ENCODE results near the gene CEP104. TPM values are rescaled to one million over a fixed set of nuclear protein-coding genes. Genes with fewer than 3 reads are reported as not detected.

Gene CEP104
- total RNA-seq, 1 experiment from 2014 or later = 34.5 TPM

- Histone ChIP-seq H2BK120ac (ENCODE audit: low read depth, low read length, poor library complexity, severe bottlenecking) (no peak overlapping the region), H3K56ac (ENCODE audit: insufficient read length, low read depth, low read length) (no peak overlapping the region), H3K18ac (ENCODE audit: insufficient read length, low read depth, low read length) (no peak overlapping the region), H2BK15ac (ENCODE audit: low read depth, low read length) (no peak overlapping the region), H4K8ac (replicated peaks; ENCODE audit: insufficient read length, low read depth, low read length) (no peak overlapping the region), H3K79me2 (ENCODE audit: insufficient read depth, low read length) (no peaks in the 10 kb centered on the region), H3K4me1 (ENCODE audit: insufficient read depth, low read length) (no peaks in the 10 kb centered on the region), H4K91ac (ENCODE audit: insufficient read length, low read depth, low read length) (no peak overlapping the region), H2AFZ (ENCODE audit: low read length) (no peak overlapping the region), H4K5ac (ENCODE audit: insufficient read length, low read depth, low read length) (no peak overlapping the region), H2BK5ac (ENCODE audit: insufficient read length, low read length) (no peak overlapping the region), H2BK20ac (ENCODE audit: low read depth, low read length, poor library complexity, severe bottlenecking) (no peak overlapping the region), H3K79me1 (ENCODE audit: insufficient read depth, low read depth, low read length, poor library complexity, severe bottlenecking) (no peaks in the 10 kb centered on the region), H3K4me2 (ENCODE audit: insufficient read depth, insufficient read length, low read length) (no peak overlapping the region), H3K9ac (ENCODE audit: extremely low read depth, insufficient read length, low read length) (no peak overlapping the region), H3K9me3 (ENCODE audit: control insufficient read depth, low read depth, low read length) (no peaks in the 10 kb centered on the region), H3K4ac (ENCODE audit: low read depth, low read length) (no peak overlapping the region), H3K23ac (ENCODE audit: insufficient read length, low read depth, low read length) (no peak overlapping the region), H3K14ac (ENCODE audit: insufficient read depth, low read length) (no peak overlapping the region), H2AK5ac (ENCODE audit: insufficient read length, low read length) (no peak overlapping the region), H3K27ac (ENCODE audit: insufficient read length, low read depth, low read length) (no peak overlapping the region), H3K23me2 (ENCODE audit: insufficient read length, low read depth, low read length, poor library complexity, severe bottlenecking) (no peaks in the 10 kb centered on the region), H3T11ph (ENCODE audit: low read length) (no peak overlapping the region), H4K20me1 (ENCODE audit: control insufficient read depth, insufficient read depth, insufficient read length) (no peaks in the 10 kb centered on the region), H2BK12ac (ENCODE audit: insufficient read length, low read depth, low read length) (no peak overlapping the region), H3K27me3 (ENCODE audit: insufficient read depth, low read length) (no peaks in the 10 kb centered on the region)
- peaks cover 10 to 15% of the 10 kb centered on the region in 2 experiments for H3K4me1 Mint-ChIP-seq
- H3K9me3 Mint-ChIP-seq = no peaks in the 10 kb centered on the region
- no peak for DNase-seq
- peaks cover 36 to 45% (median 44%) of the 10 kb centered on the region in 3 experiments for H3K36me3 Mint-ChIP-seq (ENCODE audit: insufficient read depth in 1 of 3, low read depth in 3 of 3)
- no peak overlapping the region for H3K4me3 Mint-ChIP-seq
- no peak for TF ChIP-seq CTCF (conservative IDR thresholded peaks at IDR 0.05)
- H3K27ac Mint-ChIP-seq = 0 out of 7 replicates have a peak overlapping the region, but pooled peaks of 1 of the 3 experiments have one; percentile 68
- peaks cover 1% of the 10 kb centered on the region; the same call in 1 of the 2 replicates for H3K27me3 Mint-ChIP-seq (ENCODE audit: low read depth)
- no CpG with 5 or more reads among the region's 14 CpGs for WGBS (ENCODE audit: extremely low coverage, insufficient read length, low lambda C conversion rate)
Measured at GRCh38 chr1:3778590-3779264, 78.3 kb downstream of the CEP104 start.

All from H9 (cell line).